Inflammatory macrophage (primary cell): ENCODE measurements around the gene IRX6.

Source experiments
- DNase-seq, 2 donors: peaks; one replicate each; pipeline ENCODE4 v3.0.0-alpha.2; 2020 to 2022

Gene IRX6

GRCh38 chr16:55367866-55368603, 44.0 kb downstream of the IRX6 start:
- peak; percentile 17 to 42 for DNase-seq

- no peak for DNase-seq
Measured at GRCh38 chr16:55369151-55369550, 45.1 kb downstream of the IRX6 start.

- peak; percentile 8 to 51 for DNase-seq
Measured at GRCh38 chr16:55370762-55371482, 46.9 kb downstream of the IRX6 start.

- DNase-seq = no peak
Measured at GRCh38 chr16:55372792-55373488, 48.9 kb downstream of the IRX6 start.

- no peak for DNase-seq
Measured at GRCh38 chr16:55373489-55373832, 49.5 kb downstream of the IRX6 start.

- no peak for DNase-seq
Measured at GRCh38 chr16:55376045-55376444, 52.0 kb downstream of the IRX6 start.

GRCh38 chr16:55376567-55377167, 52.7 kb downstream of the IRX6 start:
- DNase-seq = no peak

- no peak for DNase-seq
Measured at GRCh38 chr16:55377840-55378239, 53.8 kb downstream of the IRX6 start.

- no peak for DNase-seq
Measured at GRCh38 chr16:55378616-55379015, 54.6 kb downstream of the IRX6 start.

- no peak for DNase-seq
Measured at GRCh38 chr16:55379371-55379770, 55.4 kb downstream of the IRX6 start.

- DNase-seq = no peak
Measured at GRCh38 chr16:55379876-55380390, 55.9 kb downstream of the IRX6 start.
